ENCODE results near the gene GAB3. TPM values are rescaled to one million over a fixed set of nuclear protein-coding genes. Genes with fewer than 3 reads are reported as not detected.
A peak's percentile ranks its signal among the peaks of the same experiment; 100 is the strongest.

The GAB3 gene
- total and polyA plus RNA-seq, 9 of the 15 experiments (the other 6 are each of a cell fraction or from before 2014, with no cell fraction given): 16.1 to 31.4 (median 20.2) TPM

DNA sequence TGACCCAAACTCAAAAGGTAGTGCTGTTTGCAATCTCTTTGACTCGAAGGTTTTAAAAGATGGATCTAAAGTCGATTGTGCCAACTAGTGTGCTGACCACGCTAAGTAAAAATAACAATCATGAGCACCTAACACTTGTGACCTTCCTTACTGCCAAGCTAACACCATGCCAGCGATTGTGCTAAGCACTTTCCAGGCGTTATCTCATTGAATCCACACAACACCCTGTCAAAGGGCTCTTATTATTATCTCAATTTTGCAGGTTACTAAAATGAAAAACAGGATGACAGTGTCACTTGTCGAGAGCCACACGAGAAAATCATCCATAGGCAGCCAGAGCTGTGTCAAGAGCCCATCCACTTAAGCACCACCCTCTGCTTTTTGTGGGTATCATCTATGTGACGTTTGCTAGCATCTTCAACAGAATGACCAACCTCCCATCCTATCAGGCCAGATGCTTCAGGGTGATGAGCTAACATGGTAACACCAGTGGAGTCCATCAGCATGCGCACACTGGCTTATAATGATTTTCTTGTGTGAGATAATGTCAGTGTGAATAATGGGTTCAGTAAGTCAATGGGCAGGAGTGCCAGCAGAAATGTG lies 893 bp upstream of the GAB3 start (continued):
- TF ChIP-seq TCFL5 (CRISPR knock-in tag; conservative IDR thresholded peaks at IDR 0.05) (no peak), ASH1L (IDR thresholded peaks at IDR 0.05; ENCODE audit: borderline replicate concordance, low read depth, partially characterized antibody) (no peak), SMC3 (conservative IDR thresholded peaks at IDR 0.05; ENCODE audit: insufficient read depth, low read depth, low read length) (no peak), BCOR (IDR thresholded peaks at IDR 0.05) (peak; percentile 32; the same call in 1 of the 2 replicates), NCOA6 (IDR thresholded peaks at IDR 0.05) (no peak), MAFG (tag; conservative IDR thresholded peaks at IDR 0.05) (peak; percentile 46), CBFB (CRISPR knock-in tag; IDR thresholded peaks at IDR 0.05) (no peak), NR4A1 (CRISPR knock-in tag; IDR thresholded peaks at IDR 0.05) (no peak), NR4A1 (tag; IDR thresholded peaks at IDR 0.05) (0 out of 2 replicates have a peak, but pooled peaks have one; percentile 19), BACH1 (tag; IDR thresholded peaks at IDR 0.05) (no peak), NCOA1 (IDR thresholded peaks at IDR 0.05; ENCODE audit: low read depth) (0 out of 2 replicates have a peak, but pooled peaks have one; percentile 46)
- TF ChIP-seq, protein P1, sequence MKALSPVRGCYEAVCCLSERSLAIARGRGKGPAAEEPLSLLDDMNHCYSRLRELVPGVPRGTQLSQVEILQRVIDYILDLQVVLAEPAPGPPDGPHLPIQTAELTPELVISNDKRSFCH (CRISPR knock-in tag; IDR thresholded peaks at IDR 0.05): no peak
- TF ChIP-seq, protein P1 (tag; IDR thresholded peaks at IDR 0.05): peak; percentile 49; the same call in 1 of the 2 replicates

Measured in K562 (cell line).